K562 (cell line): Measurements from ENCODE around the gene HDAC6.

ENCODE experiments used
- CBX3 ChIP-seq, 2 experiments: IDR thresholded peaks; 1 replicate in 1 of 2; 2 replicates in 1 of 2; pipeline ENCODE4 v1.6.1; 2012; ENCODE audit warnings: inconsistent platforms in 2 of 2, low read length in 2 of 2, borderline replicate concordance in 1 of 2, control low read depth in 1 of 2
- CEBPZ ChIP-seq: fragments of 150-350 bp; IDR thresholded peaks from 2 replicates; pipeline ENCODE4 v1.6.1; 2014; ENCODE audit warnings: low read depth, mild to moderate bottlenecking, low read length, borderline replicate concordance
- MTF1 ChIP-seq: fragments of 250-450 bp; sonication (Bioruptor Pico); IDR thresholded peaks from 2 replicates; pipeline ENCODE4 v1.9.0; 2021; ENCODE audit warnings: moderate library complexity, mild to moderate bottlenecking, inconsistent platforms, borderline replicate concordance
- MXI1 ChIP-seq: IDR thresholded peaks from 2 replicates; pipeline ENCODE4 v1.6.1; 2011; ENCODE audit warnings: low read depth, mild to moderate bottlenecking, improper control_type of control experiment, low read length
- MYBL2 ChIP-seq, 2 experiments: fragments of 450-650 bp in 1 of 2; sonication (generic) in 1 of 2; formaldehyde crosslinking in 1 of 2; IDR thresholded peaks; 2 replicates each; pipeline versions ENCODE4 v1.6.1 to v1.8.1; 2017 to 2022; ENCODE audit warnings: borderline replicate concordance in 1 of 2, inconsistent platforms in 1 of 2, low read depth in 1 of 2, mild to moderate bottlenecking in 1 of 2, missing genetic modification reagents in 1 of 2, moderate library complexity in 1 of 2
- NR3C1 ChIP-seq: sonication (generic); formaldehyde crosslinking; IDR thresholded peaks from 2 replicates; pipeline ENCODE4 v1.8.1; 2022; ENCODE audit warnings: missing genetic modification reagents
- POLR2AphosphoS2 ChIP-seq: IDR thresholded peaks from 2 replicates; pipeline ENCODE4 v1.6.1; 2012; ENCODE audit warnings: low read length, improper control_type of control experiment
- RCOR1 ChIP-seq, 2 experiments: IDR thresholded peaks; 2 replicates each; pipeline ENCODE4 v1.6.1; 2012; ENCODE audit warnings: low read depth in 2 of 2, low read length in 2 of 2, borderline replicate concordance in 1 of 2, improper control_type of control experiment in 1 of 2
- YY1 ChIP-seq, 3 experiments: IDR thresholded peaks; 2 replicates each; pipeline ENCODE4 v1.6.1; 2011; ENCODE audit warnings: low read length in 2 of 3, mild to moderate bottlenecking in 2 of 3, moderate library complexity in 2 of 3, borderline replicate concordance in 1 of 3, control low read depth in 1 of 3, low read depth in 1 of 3; ENCODE audit not compliant: insufficient read depth in 3 of 3, insufficient replicate concordance in 2 of 3, control insufficient read depth in 1 of 3, insufficient read length in 1 of 3; ENCODE audit errors: extremely low read depth in 1 of 3
- ZNF121 ChIP-seq: sonication (generic); formaldehyde crosslinking; conservative IDR thresholded peaks from 2 replicates; pipeline ENCODE4 v1.8.0; 2022; ENCODE audit warnings: missing genetic modification reagents
- ZNF133 ChIP-seq: fragments of 250-450 bp; sonication (Bioruptor Pico); IDR thresholded peaks from 2 replicates; pipeline ENCODE4 v1.4.0; 2020; ENCODE audit warnings: mild to moderate bottlenecking
- ZNF274 ChIP-seq: IDR thresholded peaks from 2 replicates; pipeline ENCODE4 v1.6.1; 2011; ENCODE audit warnings: low read depth, mild to moderate bottlenecking, low read length, moderate library complexity, borderline replicate concordance
- ZNF41 ChIP-seq: fragments of 250-450 bp; sonication (Bioruptor Pico); conservative IDR thresholded peaks from 2 replicates; pipeline ENCODE4 v1.4.0; 2020; ENCODE audit warnings: mild to moderate bottlenecking

GRCh38 chrX:48786341-48786800, 15.5 kb upstream of the HDAC6 start, which contains the start of gene GATA1:
- TF ChIP-seq MTF1: no peak
- TF ChIP-seq MYBL2 (IDR thresholded peaks at IDR 0.05; ENCODE audit: low read depth): no peak
- TF ChIP-seq MYBL2 (CRISPR knock-in tag; IDR thresholded peaks at IDR 0.05; ENCODE audit: borderline replicate concordance): no peak
- TF ChIP-seq CBX3 (IDR thresholded peaks at IDR 0.05; ENCODE audit: borderline replicate concordance in 1 of 2, low read length in 2 of 2): no peak
- no peak for TF ChIP-seq ZNF133 (CRISPR knock-in tag)
- no peak for TF ChIP-seq ZNF121
- no peak for TF ChIP-seq ZNF41 (CRISPR knock-in tag)
- no peak for TF ChIP-seq POLR2AphosphoS2
- no peak for TF ChIP-seq RCOR1 (IDR thresholded peaks at IDR 0.05; ENCODE audit: borderline replicate concordance in 1 of 2, low read depth in 2 of 2, low read length in 2 of 2)
- no peak for TF ChIP-seq CEBPZ
- no peak for TF ChIP-seq ZNF274
- no peak for TF ChIP-seq MXI1
- no peak for TF ChIP-seq NR3C1
- no peak for TF ChIP-seq YY1 (IDR thresholded peaks at IDR 0.05; ENCODE audit: borderline replicate concordance in 1 of 3, control insufficient read depth in 1 of 3, extremely low read depth in 1 of 3, insufficient read depth in 3 of 3, insufficient read length in 1 of 3, insufficient replicate concordance in 2 of 3, low read depth in 1 of 3, low read length in 2 of 3)
